ENCODE results near the gene MYH7B. TPM values are rescaled to one million over a fixed set of nuclear protein-coding genes. Genes with fewer than 3 reads are reported as not detected.

MYH7B gene
- total and polyA plus RNA-seq, 2 experiments from 2014 or later: 0.10 to 1.1 TPM

DNA sequence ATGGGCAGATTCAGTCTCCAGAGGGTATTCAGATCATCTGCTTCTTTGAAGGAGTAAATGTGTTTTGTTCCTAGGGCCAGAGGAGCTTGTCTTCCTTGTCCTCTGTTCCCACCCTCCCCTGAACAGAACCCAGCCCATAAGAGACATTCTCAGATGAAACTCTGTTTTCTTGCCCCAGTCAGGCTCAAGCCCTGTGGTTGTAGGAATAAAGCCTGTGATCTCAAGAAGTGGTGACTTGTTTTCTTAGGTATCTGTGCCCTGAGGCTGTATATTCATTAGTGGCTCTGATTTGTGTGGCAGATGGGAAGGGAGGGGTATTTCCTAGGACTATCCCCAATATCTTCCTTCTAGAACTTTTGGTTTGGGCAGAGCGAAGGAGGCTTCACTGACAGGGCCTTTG is 27.9 kb upstream of the MYH7B start:
- peaks cover 15% of the 10 kb centered on the region for H3K36me3 ChIP-seq (ENCODE audit: insufficient read depth)
- Mint-ChIP-seq H3K9me3 (no peaks in the 10 kb centered on the region), H3K4me3 (no peak overlapping the region), H3K27ac (no peak overlapping the region), H3K4me1 (no peaks in the 10 kb centered on the region), H3K27me3 (ENCODE audit: insufficient read depth, low read depth, poor library complexity) (peaks cover 4% of the 10 kb centered on the region), H3K36me3 (ENCODE audit: low read depth) (peaks cover 16% of the 10 kb centered on the region)
- DNase-seq (ENCODE audit: low spot score) (no peak), ATAC-seq (no peak)
- peaks cover 5% of the 10 kb centered on the region; the same call in 1 of the 2 replicates for H4K20me1 ChIP-seq (replicated peaks; ENCODE audit: insufficient read depth)
- H3F3A ChIP-seq (replicated peaks; ENCODE audit: low read depth): no peaks in the 10 kb centered on the region
- no peak overlapping the region for H3K27ac ChIP-seq (ENCODE audit: low read depth)
- no peaks in the 10 kb centered on the region for H3K9me2 ChIP-seq (ENCODE audit: insufficient read depth)
- no peaks in the 10 kb centered on the region for H3K4me1 ChIP-seq (ENCODE audit: insufficient read depth)
- no peaks in the 10 kb centered on the region for H3K79me2 ChIP-seq (replicated peaks; ENCODE audit: insufficient read depth)
- H3K4me2 ChIP-seq: no peak overlapping the region
- TF ChIP-seq EZH2phosphoT487 (IDR thresholded peaks at IDR 0.05; ENCODE audit: unreplicated experiment): no peak
- TF ChIP-seq CREB1 (CRISPR knock-in tag; IDR thresholded peaks at IDR 0.05; ENCODE audit: low read depth): no peak
- no peak for TF ChIP-seq JUNB (IDR thresholded peaks at IDR 0.05; ENCODE audit: unreplicated experiment)
- no peak overlapping the region for H3K4me3 ChIP-seq
- H3K27me3 ChIP-seq (ENCODE audit: insufficient read depth): no peaks in the 10 kb centered on the region
- no peak overlapping the region for H2AFZ ChIP-seq

DNA sequence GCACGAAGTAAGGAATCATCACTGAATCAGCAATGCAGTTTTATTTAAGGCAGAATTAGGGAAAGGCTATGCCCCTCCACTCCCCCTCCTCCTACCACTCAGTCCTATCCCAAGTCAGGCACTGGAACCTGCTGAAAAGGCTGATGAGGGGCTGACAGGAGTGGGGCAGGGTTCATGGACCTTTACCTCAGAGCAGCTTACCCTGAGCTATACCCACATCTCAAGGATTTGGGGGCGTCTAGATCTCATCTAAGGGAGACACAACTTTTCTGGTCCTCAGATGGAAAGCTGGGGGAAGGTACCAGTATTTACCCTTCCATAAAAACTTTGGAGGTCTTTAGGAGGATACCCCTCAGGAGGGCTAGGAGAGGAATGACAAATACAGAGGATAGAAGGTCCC is 27.3 kb upstream of the MYH7B start:
- no peaks in the 10 kb centered on the region for H3K27me3 ChIP-seq (ENCODE audit: insufficient read depth)
- Mint-ChIP-seq H3K27ac (no peak overlapping the region), H3K4me3 (no peak overlapping the region), H3K9me3 (no peaks in the 10 kb centered on the region), H3K27me3 (ENCODE audit: insufficient read depth, low read depth, poor library complexity) (peaks cover 4% of the 10 kb centered on the region), H3K4me1 (no peaks in the 10 kb centered on the region), H3K36me3 (ENCODE audit: low read depth) (peaks cover 20% of the 10 kb centered on the region)
- ATAC-seq (no peak), DNase-seq (ENCODE audit: low spot score) (no peak)
- H3K4me1 ChIP-seq (ENCODE audit: insufficient read depth): no peaks in the 10 kb centered on the region
- no peaks in the 10 kb centered on the region for H3F3A ChIP-seq (replicated peaks; ENCODE audit: low read depth)
- no peak overlapping the region for H3K4me3 ChIP-seq
- H3K9me2 ChIP-seq (ENCODE audit: insufficient read depth): no peaks in the 10 kb centered on the region
- H3K4me2 ChIP-seq: no peak overlapping the region
- no peak overlapping the region for H2AFZ ChIP-seq
- no peak overlapping the region for H3K27ac ChIP-seq (ENCODE audit: low read depth)
- no peaks in the 10 kb centered on the region for H3K79me2 ChIP-seq (replicated peaks; ENCODE audit: insufficient read depth)
- H3K36me3 ChIP-seq (ENCODE audit: insufficient read depth): peaks cover 13% of the 10 kb centered on the region
- H4K20me1 ChIP-seq (replicated peaks; ENCODE audit: insufficient read depth): peaks cover 5% of the 10 kb centered on the region; the same call in 1 of the 2 replicates
- no peak for TF ChIP-seq POLR2AphosphoS5 (IDR thresholded peaks at IDR 0.05; ENCODE audit: low read depth)
- no peak for TF ChIP-seq JUNB (IDR thresholded peaks at IDR 0.05; ENCODE audit: unreplicated experiment)

DNA sequence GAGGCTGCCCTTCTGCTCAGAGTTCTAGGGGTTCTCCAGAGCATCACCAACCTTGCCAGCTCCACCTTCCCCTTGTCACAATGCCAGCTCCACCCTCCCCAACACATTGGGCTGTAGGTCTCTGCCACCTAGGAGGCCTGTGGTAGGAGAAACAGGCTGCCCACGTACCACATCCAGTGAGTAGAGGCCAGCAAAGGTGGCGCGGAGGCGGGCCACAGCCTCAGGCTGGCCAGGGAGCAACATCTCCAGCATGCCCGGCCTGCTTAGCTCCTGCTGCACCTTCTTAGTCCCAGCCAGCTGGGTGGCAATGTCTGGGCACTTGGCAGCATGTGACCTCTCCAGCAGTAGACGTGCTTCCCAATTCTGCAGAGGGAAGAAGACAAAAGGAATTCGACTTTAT is 23.9 kb upstream of the MYH7B start:
- Histone ChIP-seq H3F3A (replicated peaks; ENCODE audit: low read depth) (no peaks in the 10 kb centered on the region), H3K36me3 (ENCODE audit: insufficient read depth) (peaks cover 12% of the 10 kb centered on the region; the same call in 1 of the 2 replicates), H3K4me3 (no peak overlapping the region), H3K79me2 (replicated peaks; ENCODE audit: insufficient read depth) (no peaks in the 10 kb centered on the region), H3K27me3 (ENCODE audit: insufficient read depth) (no peaks in the 10 kb centered on the region), H4K20me1 (replicated peaks; ENCODE audit: insufficient read depth) (peaks cover 5% of the 10 kb centered on the region; the same call in 1 of the 2 replicates), H3K27ac (ENCODE audit: low read depth) (no peak overlapping the region), H3K4me1 (ENCODE audit: insufficient read depth) (no peaks in the 10 kb centered on the region), H3K9me2 (ENCODE audit: insufficient read depth) (no peaks in the 10 kb centered on the region), H3K4me2 (no peak overlapping the region), H2AFZ (no peak overlapping the region)
- peaks cover 4% of the 10 kb centered on the region for H3K27me3 Mint-ChIP-seq (ENCODE audit: insufficient read depth, low read depth, poor library complexity)
- no peak overlapping the region for H3K4me3 Mint-ChIP-seq
- no peak for ATAC-seq
- DNase-seq (ENCODE audit: low spot score): no peak
- peaks cover 14% of the 10 kb centered on the region for H3K36me3 Mint-ChIP-seq (ENCODE audit: low read depth)
- H3K27ac Mint-ChIP-seq: no peak overlapping the region
- H3K4me1 Mint-ChIP-seq: no peaks in the 10 kb centered on the region
- H3K9me3 Mint-ChIP-seq: no peaks in the 10 kb centered on the region
- TF ChIP-seq ZNF331 (CRISPR knock-in tag; IDR thresholded peaks at IDR 0.05; ENCODE audit: low read depth) (no peak), CREB1 (CRISPR knock-in tag; IDR thresholded peaks at IDR 0.05; ENCODE audit: low read depth) (no peak), JUNB (IDR thresholded peaks at IDR 0.05; ENCODE audit: unreplicated experiment) (no peak), STAT1 (IDR thresholded peaks at IDR 0.05; ENCODE audit: unreplicated experiment) (no peak), NANOG (IDR thresholded peaks at IDR 0.05; ENCODE audit: borderline replicate concordance) (no peak), EZH2 (IDR thresholded peaks at IDR 0.05; ENCODE audit: low read depth, unreplicated experiment) (no peak), ZNF114 (CRISPR knock-in tag; IDR thresholded peaks at IDR 0.05) (no peak)
- TF ChIP-seq, protein P1, sequence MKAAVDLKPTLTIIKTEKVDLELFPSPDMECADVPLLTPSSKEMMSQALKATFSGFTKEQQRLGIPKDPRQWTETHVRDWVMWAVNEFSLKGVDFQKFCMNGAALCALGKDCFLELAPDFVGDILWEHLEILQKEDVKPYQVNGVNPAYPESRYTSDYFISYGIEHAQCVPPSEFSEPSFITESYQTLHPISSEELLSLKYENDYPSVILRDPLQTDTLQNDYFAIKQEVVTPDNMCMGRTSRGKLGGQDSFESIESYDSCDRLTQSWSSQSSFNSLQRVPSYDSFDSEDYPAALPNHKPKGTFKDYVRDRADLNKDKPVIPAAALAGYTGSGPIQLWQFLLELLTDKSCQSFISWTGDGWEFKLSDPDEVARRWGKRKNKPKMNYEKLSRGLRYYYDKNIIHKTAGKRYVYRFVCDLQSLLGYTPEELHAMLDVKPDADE (IDR thresholded peaks at IDR 0.05): no peak
- TF ChIP-seq, protein P2, sequence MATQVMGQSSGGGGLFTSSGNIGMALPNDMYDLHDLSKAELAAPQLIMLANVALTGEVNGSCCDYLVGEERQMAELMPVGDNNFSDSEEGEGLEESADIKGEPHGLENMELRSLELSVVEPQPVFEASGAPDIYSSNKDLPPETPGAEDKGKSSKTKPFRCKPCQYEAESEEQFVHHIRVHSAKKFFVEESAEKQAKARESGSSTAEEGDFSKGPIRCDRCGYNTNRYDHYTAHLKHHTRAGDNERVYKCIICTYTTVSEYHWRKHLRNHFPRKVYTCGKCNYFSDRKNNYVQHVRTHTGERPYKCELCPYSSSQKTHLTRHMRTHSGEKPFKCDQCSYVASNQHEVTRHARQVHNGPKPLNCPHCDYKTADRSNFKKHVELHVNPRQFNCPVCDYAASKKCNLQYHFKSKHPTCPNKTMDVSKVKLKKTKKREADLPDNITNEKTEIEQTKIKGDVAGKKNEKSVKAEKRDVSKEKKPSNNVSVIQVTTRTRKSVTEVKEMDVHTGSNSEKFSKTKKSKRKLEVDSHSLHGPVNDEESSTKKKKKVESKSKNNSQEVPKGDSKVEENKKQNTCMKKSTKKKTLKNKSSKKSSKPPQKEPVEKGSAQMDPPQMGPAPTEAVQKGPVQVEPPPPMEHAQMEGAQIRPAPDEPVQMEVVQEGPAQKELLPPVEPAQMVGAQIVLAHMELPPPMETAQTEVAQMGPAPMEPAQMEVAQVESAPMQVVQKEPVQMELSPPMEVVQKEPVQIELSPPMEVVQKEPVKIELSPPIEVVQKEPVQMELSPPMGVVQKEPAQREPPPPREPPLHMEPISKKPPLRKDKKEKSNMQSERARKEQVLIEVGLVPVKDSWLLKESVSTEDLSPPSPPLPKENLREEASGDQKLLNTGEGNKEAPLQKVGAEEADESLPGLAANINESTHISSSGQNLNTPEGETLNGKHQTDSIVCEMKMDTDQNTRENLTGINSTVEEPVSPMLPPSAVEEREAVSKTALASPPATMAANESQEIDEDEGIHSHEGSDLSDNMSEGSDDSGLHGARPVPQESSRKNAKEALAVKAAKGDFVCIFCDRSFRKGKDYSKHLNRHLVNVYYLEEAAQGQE (IDR thresholded peaks at IDR 0.05; ENCODE audit: unreplicated experiment): no peak
- TF ChIP-seq, protein P3, sequence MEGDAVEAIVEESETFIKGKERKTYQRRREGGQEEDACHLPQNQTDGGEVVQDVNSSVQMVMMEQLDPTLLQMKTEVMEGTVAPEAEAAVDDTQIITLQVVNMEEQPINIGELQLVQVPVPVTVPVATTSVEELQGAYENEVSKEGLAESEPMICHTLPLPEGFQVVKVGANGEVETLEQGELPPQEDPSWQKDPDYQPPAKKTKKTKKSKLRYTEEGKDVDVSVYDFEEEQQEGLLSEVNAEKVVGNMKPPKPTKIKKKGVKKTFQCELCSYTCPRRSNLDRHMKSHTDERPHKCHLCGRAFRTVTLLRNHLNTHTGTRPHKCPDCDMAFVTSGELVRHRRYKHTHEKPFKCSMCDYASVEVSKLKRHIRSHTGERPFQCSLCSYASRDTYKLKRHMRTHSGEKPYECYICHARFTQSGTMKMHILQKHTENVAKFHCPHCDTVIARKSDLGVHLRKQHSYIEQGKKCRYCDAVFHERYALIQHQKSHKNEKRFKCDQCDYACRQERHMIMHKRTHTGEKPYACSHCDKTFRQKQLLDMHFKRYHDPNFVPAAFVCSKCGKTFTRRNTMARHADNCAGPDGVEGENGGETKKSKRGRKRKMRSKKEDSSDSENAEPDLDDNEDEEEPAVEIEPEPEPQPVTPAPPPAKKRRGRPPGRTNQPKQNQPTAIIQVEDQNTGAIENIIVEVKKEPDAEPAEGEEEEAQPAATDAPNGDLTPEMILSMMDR (conservative IDR thresholded peaks at IDR 0.05; ENCODE audit: low read depth in 2 of 2): no peak

All from GM23338 (cell line).